Adrenal gland (tissue), 12 donors: Measurements from ENCODE around the gene RNASEL. TPM values are rescaled to one million over a fixed set of nuclear protein-coding genes. Genes with fewer than 3 reads are reported as not detected.

ENCODE experiments used
- DNase-seq, 7 donors: peaks; one replicate each; pipeline ENCODE4 v3.0.0-alpha.2; 2019 to 2020
- H3K27ac ChIP-seq, 5 donors: fragments of 200-600 bp; sonication (generic) in 4 of 5; 1 replicate in 3 of 5; 2 replicates in 2 of 5; pipeline versions ENCODE4 v1.5.1 to v1.8.0; 2016 to 2020; ENCODE audit warnings: mild to moderate bottlenecking in 1 of 5
- H3K27me3 ChIP-seq: fragments of 200-600 bp; 2 replicates; pipeline ENCODE4 v1.8.0; 2021
- H3K36me3 ChIP-seq, 2 donors: fragments of 200-600 bp; replicated peaks in 1 of 2; 1 replicate in 1 of 2; 2 replicates in 1 of 2; pipeline versions ENCODE4 v1.5.1 to v1.8.0; 2018 to 2022
- H3K4me1 ChIP-seq, 2 donors: fragments of 200-600 bp; replicated peaks in 1 of 2; 1 replicate in 1 of 2; 2 replicates in 1 of 2; pipeline versions ENCODE4 v1.5.1 to v1.8.0; 2018 to 2021
- H3K4me3 ChIP-seq, 4 donors: fragments of 200-600 bp; sonication (generic) in 3 of 4; one replicate each; pipeline ENCODE4 v1.5.1; 2016 to 2018
- H3K9me3 ChIP-seq, 3 donors: fragments of 200-600 bp; sonication (generic) in 1 of 3; replicated peaks in 1 of 3; 1 replicate in 2 of 3; 2 replicates in 1 of 3; pipeline versions ENCODE4 v1.5.1 to v1.8.0; 2016 to 2021
- POLR2A ChIP-seq, 2 donors: fragments of 450-650 bp; IDR thresholded peaks; one replicate each; pipeline ENCODE4 v1.6.1; 2017; ENCODE audit warnings: antibody characterized with exemption in 2 of 2, mild to moderate bottlenecking in 2 of 2, moderate library complexity in 1 of 2
- WGBS, 4 donors: extraction: QIAGEN DNeasy Blood & Tissue Kit in 2 of 4; methylation state at CpG; one replicate each; pipeline versions ENCODE4 v1.1.5 to v1.1.7; 2013 to 2017; 5-methylcytosine and 5-hydroxymethylcytosine counted together
- intact Hi-C, 2 donors: fragments of 100-400 bp; cut with DNase I; formaldehyde crosslinking; loops; one replicate each; pipeline versions ENCODE4 v1.14.1 to v1.15.0; 2022 to 2023
- polyA plus RNA-seq, 3 donors: library from polyadenylated mRNA; stranded (reverse); fragments of 200-250 nt in 2 of 3; fragments of 350-450 nt in 1 of 3; fragmentation: Illumina TruSeq in 1 of 3; extraction: RNeasy Lipid Tissue Mini Kit (QIAGEN cat#74804) in 1 of 3; gene quantifications; one replicate each; pipeline ENCODE4 v1.2.3, GENCODE V29; 2013 to 2014
- total RNA-seq, 9 donors: library from RNA; depleted of rRNA in 4 of 9; stranded (reverse); fragments of >200 nt in 4 of 9; fragments of 120-200 nt in 1 of 9; fragmentation: NEBNext Ultra II Directional in 1 of 9; extraction: Animal tissue kit (Norgen Biotek cat#: 25700) in 1 of 9; gene quantifications; one replicate each; pipeline versions ENCODE4 v1.1.0 to v1.2.4, GENCODE V29; 2013 to 2023
- TF ChIP-seq, protein P1 (sequence below), 6 experiments: fragments of 450-650 bp in 4 of 6; fragments of 200-600 bp in 2 of 6; sonication (generic) in 1 of 6; IDR thresholded peaks; 1 replicate in 5 of 6; 2 replicates in 1 of 6; pipeline versions ENCODE4 v1.5.1 to v1.8.0; 2016 to 2021; ENCODE audit warnings: antibody characterized with exemption in 6 of 6, mild to moderate bottlenecking in 2 of 6, moderate library complexity in 1 of 6
- donor health status: healthy with polysubstance abuse.
- donor health status: Bipolar disorder and iron deficiency.
- donor health status: DM: yes; HTN: yes; CAD: no.
- donor health status: DM: no; HTN: no; CAD: no.
- donor health status: DM: no; HTN: no; CAD: no.
- donor health status: DM: yes; HTN: yes; CAD: no.

The RNASEL gene
- total and polyA plus RNA-seq, 12 donors = 3.5 to 24.3 (median 11.7) TPM

- no peak overlapping the region for H3K27ac ChIP-seq
- H3K36me3 ChIP-seq = peaks cover 0 to 18% of the 10 kb centered on the region in 2 donors
- intact Hi-C loops = no loop called here
- H3K4me3 ChIP-seq = no peak overlapping the region
- TF ChIP-seq, protein P1, sequence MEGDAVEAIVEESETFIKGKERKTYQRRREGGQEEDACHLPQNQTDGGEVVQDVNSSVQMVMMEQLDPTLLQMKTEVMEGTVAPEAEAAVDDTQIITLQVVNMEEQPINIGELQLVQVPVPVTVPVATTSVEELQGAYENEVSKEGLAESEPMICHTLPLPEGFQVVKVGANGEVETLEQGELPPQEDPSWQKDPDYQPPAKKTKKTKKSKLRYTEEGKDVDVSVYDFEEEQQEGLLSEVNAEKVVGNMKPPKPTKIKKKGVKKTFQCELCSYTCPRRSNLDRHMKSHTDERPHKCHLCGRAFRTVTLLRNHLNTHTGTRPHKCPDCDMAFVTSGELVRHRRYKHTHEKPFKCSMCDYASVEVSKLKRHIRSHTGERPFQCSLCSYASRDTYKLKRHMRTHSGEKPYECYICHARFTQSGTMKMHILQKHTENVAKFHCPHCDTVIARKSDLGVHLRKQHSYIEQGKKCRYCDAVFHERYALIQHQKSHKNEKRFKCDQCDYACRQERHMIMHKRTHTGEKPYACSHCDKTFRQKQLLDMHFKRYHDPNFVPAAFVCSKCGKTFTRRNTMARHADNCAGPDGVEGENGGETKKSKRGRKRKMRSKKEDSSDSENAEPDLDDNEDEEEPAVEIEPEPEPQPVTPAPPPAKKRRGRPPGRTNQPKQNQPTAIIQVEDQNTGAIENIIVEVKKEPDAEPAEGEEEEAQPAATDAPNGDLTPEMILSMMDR (IDR thresholded peaks at IDR 0.05) = no peak
- TF ChIP-seq POLR2A (IDR thresholded peaks at IDR 0.05) = no peak
- peaks cover 0 to 7% of the 10 kb centered on the region in 2 donors for H3K4me1 ChIP-seq
- no peak for DNase-seq
- no peaks in the 10 kb centered on the region for H3K27me3 ChIP-seq
- WGBS, 4 donors = 93 to 97% (median 96%) methylated on average over 4 of the region's 4 CpGs
- no peaks in the 10 kb centered on the region for H3K9me3 ChIP-seq
Observed at GRCh38 chr1:182574156-182574555, 14.9 kb downstream of the RNASEL start.

GRCh38 chr1:182570611-182570970 lies 18.5 kb downstream of the RNASEL start:
- Histone ChIP-seq H3K36me3 (peaks cover 0 to 12% of the 10 kb centered on the region in 2 donors), H3K4me1 (no peaks in the 10 kb centered on the region), H3K4me3 (no peak overlapping the region), H3K27me3 (no peaks in the 10 kb centered on the region), H3K9me3 (no peaks in the 10 kb centered on the region), H3K27ac (no peak overlapping the region)
- DNase-seq = no peak
- TF ChIP-seq, protein P1 (IDR thresholded peaks at IDR 0.05) = no peak
- TF ChIP-seq POLR2A (IDR thresholded peaks at IDR 0.05) = no peak
- intact Hi-C loops = no loop called here
- 96 to 98% (median 96%) methylated on average over 2 of the region's 2 CpGs for WGBS, 4 donors

GRCh38 chr1:182569939-182570610 lies 19.0 kb downstream of the RNASEL start:
- intact Hi-C loops = no loop called here
- no peak for DNase-seq
- no peak overlapping the region for H3K4me3 ChIP-seq
- TF ChIP-seq, protein P1 (IDR thresholded peaks at IDR 0.05) = no peak
- no peak for TF ChIP-seq POLR2A (IDR thresholded peaks at IDR 0.05)
- WGBS, 4 donors = 81 to 86% (median 81%) methylated on average over 6 of the region's 6 CpGs
- no peaks in the 10 kb centered on the region for H3K4me1 ChIP-seq
- H3K9me3 ChIP-seq = no peaks in the 10 kb centered on the region
- H3K27ac ChIP-seq = no peak overlapping the region
- peaks cover 0 to 8% of the 10 kb centered on the region in 2 donors for H3K36me3 ChIP-seq
- H3K27me3 ChIP-seq = no peaks in the 10 kb centered on the region

GRCh38 chr1:182568647-182569284 lies 20.3 kb downstream of the RNASEL start:
- Histone ChIP-seq H3K36me3 (no peaks in the 10 kb centered on the region), H3K9me3 (no peaks in the 10 kb centered on the region), H3K27me3 (no peaks in the 10 kb centered on the region), H3K4me1 (no peaks in the 10 kb centered on the region), H3K27ac (no peak overlapping the region), H3K4me3 (no peak overlapping the region)
- TF ChIP-seq POLR2A (IDR thresholded peaks at IDR 0.05) = no peak
- TF ChIP-seq, protein P1 (IDR thresholded peaks at IDR 0.05) = no peak
- DNase-seq = no peak
- 54 to 92% (median 90%) methylated on average over 3 of the region's 3 CpGs for WGBS, 4 donors
- intact Hi-C loops = no loop called here
